Duodenal mucosa (tissue), 2 donors: ENCODE measurements around the gene HIGD1A.

Experiments used
- H3K27ac ChIP-seq: one replicate; pipeline ENCODE4 v1.7.0; 2013; ENCODE audit warnings: low read depth, low read length
- H3K27me3 ChIP-seq, 2 donors: one replicate each; pipeline ENCODE4 v1.7.0; 2013; ENCODE audit warnings: low read length in 2 of 2, control low read depth in 1 of 2; ENCODE audit not compliant: insufficient read depth in 2 of 2, control insufficient read depth in 1 of 2
- H3K36me3 ChIP-seq, 2 donors: one replicate each; pipeline ENCODE4 v1.7.0; 2013; ENCODE audit warnings: low read length in 2 of 2, control low read depth in 1 of 2; ENCODE audit not compliant: insufficient read depth in 2 of 2, control insufficient read depth in 1 of 2
- H3K4me1 ChIP-seq, 2 donors: one replicate each; pipeline ENCODE4 v1.7.0; 2013; ENCODE audit warnings: low read length in 2 of 2, control low read depth in 1 of 2; ENCODE audit not compliant: insufficient read depth in 2 of 2, control insufficient read depth in 1 of 2
- H3K4me3 ChIP-seq, 2 donors: one replicate each; pipeline ENCODE4 v1.7.0; 2013; ENCODE audit warnings: low read length in 2 of 2, low read depth in 1 of 2
- H3K9ac ChIP-seq, 2 donors: one replicate each; pipeline ENCODE4 v1.7.0; 2013; ENCODE audit warnings: low read length in 2 of 2, low read depth in 1 of 2
- H3K9me3 ChIP-seq, 2 donors: one replicate each; pipeline ENCODE4 v1.7.0; 2013; ENCODE audit warnings: low read length in 2 of 2, control low read depth in 1 of 2; ENCODE audit not compliant: control insufficient read depth in 1 of 2

Gene HIGD1A

GRCh38 chr3:42844815-42845214 lies 40.5 kb upstream of the HIGD1A start:
- Histone ChIP-seq H3K27ac (no peak overlapping the region), H3K36me3 (no peaks in the 10 kb centered on the region), H3K4me3 (no peak overlapping the region), H3K9me3 (no peaks in the 10 kb centered on the region), H3K27me3 (no peaks in the 10 kb centered on the region), H3K4me1 (peaks cover 3 to 5% of the 10 kb centered on the region in 2 donors), H3K9ac (no peak overlapping the region)

- Histone ChIP-seq H3K4me1 (peaks cover 3 to 5% of the 10 kb centered on the region in 2 donors), H3K27me3 (no peaks in the 10 kb centered on the region), H3K9ac (no peak overlapping the region), H3K9me3 (no peaks in the 10 kb centered on the region), H3K27ac (no peak overlapping the region), H3K36me3 (no peaks in the 10 kb centered on the region), H3K4me3 (no peak overlapping the region)
Measured at GRCh38 chr3:42844412-42844713, 40.1 kb upstream of the HIGD1A start.

GRCh38 chr3:42843713-42844411 lies 39.6 kb upstream of the HIGD1A start:
- H3K9me3 ChIP-seq: no peaks in the 10 kb centered on the region
- H3K27me3 ChIP-seq: no peaks in the 10 kb centered on the region
- H3K9ac ChIP-seq: no peak overlapping the region
- no peaks in the 10 kb centered on the region for H3K36me3 ChIP-seq
- peaks cover 3 to 5% of the 10 kb centered on the region in 2 donors for H3K4me1 ChIP-seq
- no peak overlapping the region for H3K4me3 ChIP-seq
- H3K27ac ChIP-seq: no peak overlapping the region

GRCh38 chr3:42841332-42841731 lies 37.0 kb upstream of the HIGD1A start:
- H3K27ac ChIP-seq: no peak overlapping the region

GRCh38 chr3:42839616-42840015 lies 35.3 kb upstream of the HIGD1A start:
- Histone ChIP-seq H3K4me3 (no peak overlapping the region), H3K36me3 (no peaks in the 10 kb centered on the region), H3K9me3 (no peaks in the 10 kb centered on the region), H3K4me1 (no peaks in the 10 kb centered on the region), H3K27me3 (no peaks in the 10 kb centered on the region), H3K27ac (no peak overlapping the region), H3K9ac (no peak overlapping the region)

More at GRCh38 chr3:42841332-42841731, 37.0 kb upstream of the HIGD1A start:
- Histone ChIP-seq H3K4me3 (no peak overlapping the region), H3K36me3 (no peaks in the 10 kb centered on the region), H3K4me1 (peaks cover 0 to under 1% of the 10 kb centered on the region in 2 donors), H3K27me3 (no peaks in the 10 kb centered on the region), H3K9me3 (no peaks in the 10 kb centered on the region), H3K9ac (no peak overlapping the region)

GRCh38 chr3:42838571-42838970 lies 34.3 kb upstream of the HIGD1A start:
- Histone ChIP-seq H3K36me3 (no peaks in the 10 kb centered on the region), H3K4me3 (no peak overlapping the region), H3K9me3 (no peaks in the 10 kb centered on the region), H3K9ac (no peak overlapping the region), H3K4me1 (no peaks in the 10 kb centered on the region), H3K27me3 (no peaks in the 10 kb centered on the region), H3K27ac (no peak overlapping the region)

GRCh38 chr3:42836150-42837123 lies 32.1 kb upstream of the HIGD1A start:
- no peak overlapping the region for H3K27ac ChIP-seq
- H3K27me3 ChIP-seq: no peaks in the 10 kb centered on the region
- H3K4me3 ChIP-seq: no peak overlapping the region
- no peaks in the 10 kb centered on the region for H3K9me3 ChIP-seq
- H3K9ac ChIP-seq: no peak overlapping the region
- no peaks in the 10 kb centered on the region for H3K36me3 ChIP-seq
- H3K4me1 ChIP-seq: no peaks in the 10 kb centered on the region

- no peak overlapping the region for H3K9ac ChIP-seq
Measured at GRCh38 chr3:42831321-42831713, 27.0 kb upstream of the HIGD1A start.

GRCh38 chr3:42830437-42831320 lies 26.4 kb upstream of the HIGD1A start:
- no peak overlapping the region for H3K9ac ChIP-seq
- no peak overlapping the region for H3K27ac ChIP-seq
- no peak overlapping the region for H3K4me3 ChIP-seq
- no peaks in the 10 kb centered on the region for H3K9me3 ChIP-seq
- H3K27me3 ChIP-seq: no peaks in the 10 kb centered on the region
- no peaks in the 10 kb centered on the region for H3K36me3 ChIP-seq
- H3K4me1 ChIP-seq: peaks cover 12 to 15% of the 10 kb centered on the region in 2 donors

More at GRCh38 chr3:42831321-42831713, 27.0 kb upstream of the HIGD1A start:
- Histone ChIP-seq H3K36me3 (no peaks in the 10 kb centered on the region), H3K27me3 (no peaks in the 10 kb centered on the region), H3K4me1 (peaks cover 12 to 15% of the 10 kb centered on the region in 2 donors), H3K9me3 (no peaks in the 10 kb centered on the region), H3K27ac (no peak overlapping the region), H3K4me3 (no peak overlapping the region)
